ENCODE data around the gene SHISA9.

SHISA9 gene

DNA sequence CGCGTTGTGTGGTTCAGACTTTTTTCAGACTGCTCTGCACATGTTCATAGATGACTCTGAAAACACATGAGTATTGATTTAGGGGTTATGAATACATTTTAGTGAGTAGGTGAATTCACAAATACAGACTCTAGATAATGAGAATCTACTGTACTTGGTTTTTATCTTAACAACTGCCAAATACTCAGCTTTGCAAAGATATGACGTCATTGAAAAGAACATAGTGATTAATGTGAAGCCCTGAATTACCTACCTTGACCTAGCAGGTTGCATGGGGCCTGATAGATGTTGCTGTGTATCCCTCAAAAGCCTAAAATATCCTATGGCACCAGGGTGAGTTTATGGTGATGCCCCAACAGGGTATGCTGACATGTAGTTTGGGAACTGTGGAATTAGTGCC, 98.0 kb downstream of the SHISA9 start:
- H3K9ac ChIP-seq (ENCODE audit: low read length) = no peak overlapping the region
- no peaks in the 10 kb centered on the region for H3K36me3 ChIP-seq (replicated peaks; ENCODE audit: low read depth, low read length)
- H3K79me2 ChIP-seq (ENCODE audit: low read length) = no peaks in the 10 kb centered on the region
- no peak overlapping the region for H3K27ac ChIP-seq (ENCODE audit: low read length)
- H4K20me1 ChIP-seq (ENCODE audit: insufficient read depth, low read length) = no peaks in the 10 kb centered on the region
- TF ChIP-seq EZH2phosphoT487 (IDR thresholded peaks at IDR 0.05; ENCODE audit: low read depth) (no peak), CTCF (IDR thresholded peaks at IDR 0.05; ENCODE audit: low read depth, low read length) (no peak)
- no peak overlapping the region for H3K4me2 ChIP-seq (ENCODE audit: low read length)
- no peaks in the 10 kb centered on the region for H3K4me1 ChIP-seq (ENCODE audit: low read length)
- no peak overlapping the region for H2AFZ ChIP-seq (ENCODE audit: low read depth, low read length)
- no peaks in the 10 kb centered on the region for H3K9me3 ChIP-seq (ENCODE audit: insufficient read depth, low read length)
- H3K27me3 ChIP-seq (ENCODE audit: low read depth, low read length) = no peaks in the 10 kb centered on the region
- no peak overlapping the region for H3K4me3 ChIP-seq (ENCODE audit: low read length)

DNA sequence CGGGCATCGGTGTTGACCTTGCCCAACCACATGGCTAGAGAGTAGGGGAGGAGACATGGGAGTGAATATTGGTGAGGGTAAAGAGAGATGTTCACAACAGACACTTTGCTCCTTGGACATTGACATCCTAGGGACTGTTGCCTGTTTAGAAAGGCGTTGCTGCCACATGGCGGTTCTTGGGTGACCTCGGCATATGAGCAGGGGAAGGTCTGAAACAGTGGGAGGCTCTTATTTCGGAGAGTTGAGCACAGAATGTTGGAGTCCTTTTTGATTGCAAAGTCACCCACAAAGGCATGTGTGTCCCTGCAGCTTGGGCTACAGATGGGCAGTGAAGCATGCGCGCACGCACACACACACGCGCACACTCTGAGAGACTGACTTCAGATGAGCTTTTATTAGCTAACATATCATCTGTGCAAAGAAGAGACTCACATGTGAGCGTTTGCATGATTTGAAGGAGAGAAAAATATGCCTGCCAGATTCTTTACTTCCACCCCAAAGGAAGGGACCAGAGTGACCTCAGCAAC, 104.4 kb downstream of the SHISA9 start:
- Histone ChIP-seq H3K9ac (ENCODE audit: low read length) (no peak overlapping the region), H3K79me2 (ENCODE audit: low read length) (no peaks in the 10 kb centered on the region), H3K36me3 (replicated peaks; ENCODE audit: low read depth, low read length) (no peaks in the 10 kb centered on the region), H4K20me1 (ENCODE audit: insufficient read depth, low read length) (no peaks in the 10 kb centered on the region), H2AFZ (ENCODE audit: low read depth, low read length) (no peak overlapping the region), H3K9me3 (ENCODE audit: insufficient read depth, low read length) (no peaks in the 10 kb centered on the region), H3K4me1 (ENCODE audit: low read length) (no peaks in the 10 kb centered on the region), H3K27me3 (ENCODE audit: low read depth, low read length) (peaks cover 8% of the 10 kb centered on the region; the same call in 1 of the 2 replicates), H3K4me2 (ENCODE audit: low read length) (no peak overlapping the region), H3K4me3 (ENCODE audit: low read length) (no peak overlapping the region), H3K27ac (ENCODE audit: low read length) (no peak overlapping the region)
- no peak for TF ChIP-seq CTCF (IDR thresholded peaks at IDR 0.05; ENCODE audit: low read depth, low read length)
- TF ChIP-seq EZH2phosphoT487 (IDR thresholded peaks at IDR 0.05; ENCODE audit: low read depth) = no peak

DNA sequence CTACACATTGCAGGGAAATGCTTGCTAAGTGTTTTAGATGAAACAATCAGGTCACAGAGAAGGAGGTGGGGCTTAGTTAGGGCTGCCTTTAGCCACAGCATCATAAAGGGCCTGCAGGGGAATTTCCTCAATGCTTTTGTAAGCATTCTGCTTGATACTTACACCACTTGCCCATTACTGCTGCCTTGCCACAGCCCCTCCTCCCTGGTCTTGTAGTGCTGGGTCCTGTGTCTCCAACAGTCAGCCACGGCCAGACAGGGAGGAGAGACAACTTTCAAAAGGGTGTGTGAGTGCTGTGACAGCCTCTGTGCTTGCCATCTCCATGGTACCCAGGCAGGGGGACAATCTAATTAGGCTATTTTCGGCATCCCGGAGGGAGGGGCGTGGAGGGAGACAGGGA, 111.2 kb downstream of the SHISA9 start:
- TF ChIP-seq CTCF (IDR thresholded peaks at IDR 0.05; ENCODE audit: low read depth, low read length) (no peak), EZH2phosphoT487 (IDR thresholded peaks at IDR 0.05; ENCODE audit: low read depth) (no peak)
- Histone ChIP-seq H3K79me2 (ENCODE audit: low read length) (no peaks in the 10 kb centered on the region), H3K4me3 (ENCODE audit: low read length) (no peak overlapping the region), H3K27ac (ENCODE audit: low read length) (no peak overlapping the region), H3K27me3 (ENCODE audit: low read depth, low read length) (peaks cover 6% of the 10 kb centered on the region; the same call in 1 of the 2 replicates), H3K9me3 (ENCODE audit: insufficient read depth, low read length) (no peaks in the 10 kb centered on the region), H3K4me1 (ENCODE audit: low read length) (no peaks in the 10 kb centered on the region), H4K20me1 (ENCODE audit: insufficient read depth, low read length) (no peaks in the 10 kb centered on the region), H3K4me2 (ENCODE audit: low read length) (no peak overlapping the region), H3K36me3 (replicated peaks; ENCODE audit: low read depth, low read length) (no peaks in the 10 kb centered on the region), H2AFZ (ENCODE audit: low read depth, low read length) (no peak overlapping the region), H3K9ac (ENCODE audit: low read length) (no peak overlapping the region)

- Histone ChIP-seq H3K9me3 (ENCODE audit: insufficient read depth, low read length) (no peaks in the 10 kb centered on the region), H2AFZ (ENCODE audit: low read depth, low read length) (no peak overlapping the region), H3K9ac (ENCODE audit: low read length) (no peak overlapping the region), H3K4me2 (ENCODE audit: low read length) (no peak overlapping the region), H3K4me3 (ENCODE audit: low read length) (no peak overlapping the region), H4K20me1 (ENCODE audit: insufficient read depth, low read length) (no peaks in the 10 kb centered on the region), H3K27me3 (ENCODE audit: low read depth, low read length) (peaks cover 2% of the 10 kb centered on the region; the same call in 1 of the 2 replicates), H3K4me1 (ENCODE audit: low read length) (no peaks in the 10 kb centered on the region), H3K27ac (ENCODE audit: low read length) (no peak overlapping the region), H3K36me3 (replicated peaks; ENCODE audit: low read depth, low read length) (no peaks in the 10 kb centered on the region), H3K79me2 (ENCODE audit: low read length) (no peaks in the 10 kb centered on the region)
- TF ChIP-seq EZH2phosphoT487 (IDR thresholded peaks at IDR 0.05; ENCODE audit: low read depth) = no peak
- TF ChIP-seq CTCF (IDR thresholded peaks at IDR 0.05; ENCODE audit: low read depth, low read length) = no peak
Measured at GRCh38 chr16:13013043-13013442, 111.6 kb downstream of the SHISA9 start.
